ENCODE measurements around the gene IFI30. TPM values are rescaled to one million over a fixed set of nuclear protein-coding genes. Genes with fewer than 3 reads are reported as not detected.

The IFI30 gene
- total RNA-seq, result 22.2 TPM in 1 of 2 replicates, not detected in the other

GRCh38 chr19:18173572-18174288, at the start of gene IFI30:
Gene IFI30, plus strand, starts transcription at chr19:18173813. Its CDS starts 29 bp downstream, at chr19:18173842.

GRCh38 chr19:18152817-18153555, 20.6 kb upstream of the IFI30 start, which contains the start of gene PIK3R2:
Gene PIK3R2, plus strand, starts transcription at chr19:18153163. Its CDS starts 2,717 bp downstream, at chr19:18155880.

GRCh38 chr19:18192673-18193387, 19.2 kb downstream of the IFI30 start, which contains the start of gene MPV17L2:
Gene MPV17L2, plus strand, starts transcription at chr19:18193218. Its CDS starts 64 bp downstream, at chr19:18193282.

GRCh38 chr19:18203863-18204393, 30.3 kb downstream of the IFI30 start, which contains the start of gene RAB3A:
Gene RAB3A, minus strand, starts transcription at chr19:18204042. Its CDS starts 1,302 bp downstream, at chr19:18202740.

GRCh38 chr19:18225702-18226468, 52.3 kb downstream of the IFI30 start, which contains the start of gene PDE4C:
Gene PDE4C, minus strand, starts transcription at chr19:18226438. Its CDS starts 23 bp downstream, at chr19:18226415.

Other genes starting within 250 kb of the IFI30 start
- gene CCDC124, start 240.8 kb upstream of the IFI30 start, total RNA-seq, result 62.6 and 101 TPM in 2 replicates
- not detected in 2 replicates for gene KCNN1, start 206.7 kb upstream of the IFI30 start, total RNA-seq
- 6.2 and 10.9 TPM in 2 replicates for gene ARRDC2, start 165.6 kb upstream of the IFI30 start, total RNA-seq
- gene IL12RB1, start 86.9 kb upstream of the IFI30 start, total RNA-seq, result not detected in 2 replicates
- gene MAST3, start 76.0 kb upstream of the IFI30 start, total RNA-seq, result 2.0 and 5.8 TPM in 2 replicates
- 41.9 and 73.3 TPM in 2 replicates for gene PIK3R2, start 20.6 kb upstream of the IFI30 start, total RNA-seq
- gene MPV17L2, start 19.4 kb downstream of the IFI30 start, total RNA-seq, result 21.3 and 45.8 TPM in 2 replicates
- 0.65 and 2.4 TPM in 2 replicates for gene RAB3A, start 30.2 kb downstream of the IFI30 start, total RNA-seq
- gene PDE4C, start 52.6 kb downstream of the IFI30 start, total RNA-seq, result not detected in 2 replicates
- 0.16 and 1.1 TPM in 2 replicates for gene IQCN, start 100.6 kb downstream of the IFI30 start, total RNA-seq
- 277 and 421 TPM in 2 replicates for gene JUND, start 107.8 kb downstream of the IFI30 start, total RNA-seq
- gene LSM4, start 149.3 kb downstream of the IFI30 start, total RNA-seq, result 196 and 334 TPM in 2 replicates
- gene PGPEP1, start 166.8 kb downstream of the IFI30 start, total RNA-seq, result 2.9 and 16.4 TPM in 2 replicates
- gene GDF15, start 212.3 kb downstream of the IFI30 start, total RNA-seq, result 20.4 and 246 TPM in 2 replicates
- 0.25 TPM in 1 of 2 replicates, not detected in the other for gene LRRC25, start 223.8 kb downstream of the IFI30 start, total RNA-seq
- 131 and 177 TPM in 2 replicates for gene SSBP4, start 245.6 kb downstream of the IFI30 start, total RNA-seq

Data from mesangial cell (primary cell).